Activated T-cell treated with anti-CD3 and anti-CD28 coated beads for 24 hours (primary cell): ENCODE measurements around the gene DOCK3.
A peak's percentile ranks its signal among the peaks of the same experiment; 100 is the strongest.
"Not testable (repeated sequence)": the region's sequence is repeated elsewhere in the genome, so short reads cannot be mapped to it uniquely, and the experiment has no call there.

Experiments used
- DNase-seq: peaks from one replicate; pipeline ENCODE4 v3.0.0-alpha.2; 2020; ENCODE audit warnings: low read depth

DOCK3 gene

GRCh38 chr3:50983887-50984286, 309.2 kb downstream of the DOCK3 start:
- no peak for DNase-seq

- no peak for DNase-seq
These were observed 311.2 kb downstream of the DOCK3 start for GRCh38 chr3:50985893-50986292.

GRCh38 chr3:50986726-50987125, 312.0 kb downstream of the DOCK3 start:
- DNase-seq = no peak

- DNase-seq = no peak
These were observed 319.8 kb downstream of the DOCK3 start for GRCh38 chr3:50994537-50994936.

- no peak for DNase-seq
These were observed 320.5 kb downstream of the DOCK3 start for GRCh38 chr3:50995085-50995824.

- DNase-seq = no peak
These were observed 327.8 kb downstream of the DOCK3 start for GRCh38 chr3:51002495-51002894.

- no peak for DNase-seq
These were observed 329.5 kb downstream of the DOCK3 start for GRCh38 chr3:51004235-51004634.

GRCh38 chr3:51024121-51024520, 349.4 kb downstream of the DOCK3 start:
- no peak for DNase-seq

- peak; percentile 53 for DNase-seq
These were observed 350.3 kb downstream of the DOCK3 start for GRCh38 chr3:51024765-51025632.

GRCh38 chr3:51031666-51032065, 356.9 kb downstream of the DOCK3 start:
- DNase-seq = no peak

GRCh38 chr3:51035630-51036029, 360.9 kb downstream of the DOCK3 start:
- no peak for DNase-seq

GRCh38 chr3:51044982-51045381, 370.3 kb downstream of the DOCK3 start:
- DNase-seq = no peak

- no peak for DNase-seq
These were observed 377.8 kb downstream of the DOCK3 start for GRCh38 chr3:51052562-51052961.

- no peak for DNase-seq
These were observed 382.4 kb downstream of the DOCK3 start for GRCh38 chr3:51057121-51057520.

GRCh38 chr3:51063053-51063452, 388.3 kb downstream of the DOCK3 start:
- no peak for DNase-seq

GRCh38 chr3:51075221-51075775, 400.6 kb downstream of the DOCK3 start:
- DNase-seq = no peak

GRCh38 chr3:51082363-51082762, 407.6 kb downstream of the DOCK3 start:
- no peak for DNase-seq

GRCh38 chr3:51083490-51083889, 408.8 kb downstream of the DOCK3 start:
- no peak for DNase-seq

GRCh38 chr3:51092141-51092540, 417.4 kb downstream of the DOCK3 start:
- DNase-seq = not testable (repeated sequence)

GRCh38 chr3:51094838-51095237, 420.1 kb downstream of the DOCK3 start:
- not testable (repeated sequence) for DNase-seq

GRCh38 chr3:51099794-51100535, 425.2 kb downstream of the DOCK3 start:
- no peak for DNase-seq

- no peak for DNase-seq
These were observed 425.8 kb downstream of the DOCK3 start for GRCh38 chr3:51100536-51100851.
